ENCODE data around the gene LDLRAD2. TPM values are rescaled to one million over a fixed set of nuclear protein-coding genes. Genes with fewer than 3 reads are reported as not detected.

LDLRAD2 gene
- total and polyA plus RNA-seq, 2 of the 4 experiments (the other 2 are of a cell fraction): 0.05 TPM; not detected in 1

DNA sequence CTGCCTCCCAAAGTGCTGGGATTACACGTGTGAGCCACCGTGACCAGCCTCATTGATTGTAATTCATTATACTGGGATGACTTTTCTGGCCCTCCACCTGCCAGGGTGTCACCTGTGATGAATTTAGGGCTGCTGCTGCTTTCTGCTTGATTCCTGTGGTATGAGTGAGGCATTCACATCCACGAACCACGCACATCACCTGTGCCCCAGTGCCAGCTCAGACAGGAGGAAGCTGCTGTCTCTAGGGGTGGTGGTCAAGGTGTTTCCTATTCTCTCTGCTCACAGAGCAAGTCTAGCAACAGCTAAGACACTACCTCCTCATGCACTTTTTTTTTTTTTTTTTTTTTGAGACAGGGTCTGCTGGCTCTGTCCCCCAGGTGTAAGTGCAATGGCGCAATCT is 12.3 kb upstream of the LDLRAD2 start:
- Histone ChIP-seq H2BK20ac (ENCODE audit: low read depth, low read length) (no peak overlapping the region), H4K8ac (ENCODE audit: low read depth in 2 of 2, low read length in 2 of 2) (no peak overlapping the region), H3K9me1 (ENCODE audit: insufficient read depth, low read length) (no peaks in the 10 kb centered on the region), H4K91ac (ENCODE audit: insufficient read depth, low read depth, low read length) (no peak overlapping the region), H3K9me3 (ENCODE audit: control insufficient read depth, insufficient read depth, low read length) (peaks cover 7% of the 10 kb centered on the region), H3K9ac (ENCODE audit: low read depth, low read length) (no peak overlapping the region), H3K79me1 (ENCODE audit: low read depth in 1 of 2, low read length in 2 of 2) (no peaks in the 10 kb centered on the region), H2AK9ac (replicated peaks; ENCODE audit: low read depth, low read length, poor library complexity) (no peak overlapping the region), H3K4me2 (ENCODE audit: low read depth, low read length) (no peak overlapping the region), H3K36me3 (ENCODE audit: control insufficient read depth, insufficient read depth, low read length) (no peaks in the 10 kb centered on the region), H3K23ac (ENCODE audit: low read depth, low read length) (no peak overlapping the region), H3K56ac (ENCODE audit: extremely low read depth, insufficient read depth, low read length) (no peak overlapping the region), H2BK120ac (ENCODE audit: low read depth, low read length) (no peak overlapping the region), H3K4ac (ENCODE audit: low read depth, low read length) (no peak overlapping the region), H2AK5ac (ENCODE audit: low read depth, low read length) (no peak overlapping the region), H3K4me1 (ENCODE audit: control insufficient read depth, insufficient read depth, low read length) (peaks cover 2% of the 10 kb centered on the region; the same call in 1 of the 2 replicates), H2BK5ac (ENCODE audit: low read depth, low read length, poor library complexity, severe bottlenecking) (no peak overlapping the region), H4K5ac (ENCODE audit: low read depth, low read length) (no peak overlapping the region), H2BK15ac (ENCODE audit: low read depth, low read length) (no peak overlapping the region), H4K20me1 (ENCODE audit: insufficient read depth, low read length) (no peaks in the 10 kb centered on the region), H3K4me3 (ENCODE audit: insufficient read depth, low read depth, low read length) (no peak overlapping the region), H3K18ac (ENCODE audit: low read depth, low read length) (no peak overlapping the region), H3K27ac (ENCODE audit: insufficient read depth, low read length) (no peak overlapping the region), H2AFZ (replicated peaks; ENCODE audit: low read length, poor library complexity) (no peak overlapping the region), H3K27me3 (ENCODE audit: control insufficient read depth, insufficient read depth, low read length) (no peaks in the 10 kb centered on the region; the same call in none of the 2 replicates), H3K14ac (replicated peaks; ENCODE audit: low read depth, low read length) (no peak overlapping the region)
- no CpG with 5 or more reads among the region's 5 CpGs for WGBS, 2 experiments (ENCODE audit: extremely low coverage in 2 of 2, insufficient read length in 1 of 2)
- ChIA-PET CTCF (no interaction called here), POLR2A (ENCODE audit: unreplicated experiment) (no interaction called here)
- no peak for TF ChIP-seq CEBPB (IDR thresholded peaks at IDR 0.05; ENCODE audit: low read depth, low read length)
- TF ChIP-seq POLR2A (IDR thresholded peaks at IDR 0.05; ENCODE audit: low read depth, low read length): no peak
- no peak for TF ChIP-seq USF2 (IDR thresholded peaks at IDR 0.05; ENCODE audit: low read depth, low read length)
- TF ChIP-seq CHD1 (IDR thresholded peaks at IDR 0.05; ENCODE audit: low read depth, low read length): no peak
- TF ChIP-seq, protein P1, sequence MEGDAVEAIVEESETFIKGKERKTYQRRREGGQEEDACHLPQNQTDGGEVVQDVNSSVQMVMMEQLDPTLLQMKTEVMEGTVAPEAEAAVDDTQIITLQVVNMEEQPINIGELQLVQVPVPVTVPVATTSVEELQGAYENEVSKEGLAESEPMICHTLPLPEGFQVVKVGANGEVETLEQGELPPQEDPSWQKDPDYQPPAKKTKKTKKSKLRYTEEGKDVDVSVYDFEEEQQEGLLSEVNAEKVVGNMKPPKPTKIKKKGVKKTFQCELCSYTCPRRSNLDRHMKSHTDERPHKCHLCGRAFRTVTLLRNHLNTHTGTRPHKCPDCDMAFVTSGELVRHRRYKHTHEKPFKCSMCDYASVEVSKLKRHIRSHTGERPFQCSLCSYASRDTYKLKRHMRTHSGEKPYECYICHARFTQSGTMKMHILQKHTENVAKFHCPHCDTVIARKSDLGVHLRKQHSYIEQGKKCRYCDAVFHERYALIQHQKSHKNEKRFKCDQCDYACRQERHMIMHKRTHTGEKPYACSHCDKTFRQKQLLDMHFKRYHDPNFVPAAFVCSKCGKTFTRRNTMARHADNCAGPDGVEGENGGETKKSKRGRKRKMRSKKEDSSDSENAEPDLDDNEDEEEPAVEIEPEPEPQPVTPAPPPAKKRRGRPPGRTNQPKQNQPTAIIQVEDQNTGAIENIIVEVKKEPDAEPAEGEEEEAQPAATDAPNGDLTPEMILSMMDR (conservative IDR thresholded peaks at IDR 0.05; ENCODE audit: low read depth, low read length): no peak
- TF ChIP-seq, protein P2, sequence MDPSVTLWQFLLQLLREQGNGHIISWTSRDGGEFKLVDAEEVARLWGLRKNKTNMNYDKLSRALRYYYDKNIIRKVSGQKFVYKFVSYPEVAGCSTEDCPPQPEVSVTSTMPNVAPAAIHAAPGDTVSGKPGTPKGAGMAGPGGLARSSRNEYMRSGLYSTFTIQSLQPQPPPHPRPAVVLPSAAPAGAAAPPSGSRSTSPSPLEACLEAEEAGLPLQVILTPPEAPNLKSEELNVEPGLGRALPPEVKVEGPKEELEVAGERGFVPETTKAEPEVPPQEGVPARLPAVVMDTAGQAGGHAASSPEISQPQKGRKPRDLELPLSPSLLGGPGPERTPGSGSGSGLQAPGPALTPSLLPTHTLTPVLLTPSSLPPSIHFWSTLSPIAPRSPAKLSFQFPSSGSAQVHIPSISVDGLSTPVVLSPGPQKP (IDR thresholded peaks at IDR 0.05; ENCODE audit: borderline replicate concordance, low read depth, low read length): no peak
- TF ChIP-seq SMC3 (IDR thresholded peaks at IDR 0.05; ENCODE audit: low read depth, low read length): no peak
- no peak for TF ChIP-seq RFX5 (IDR thresholded peaks at IDR 0.05; ENCODE audit: low read depth, low read length)
- no peak for TF ChIP-seq RCOR1 (IDR thresholded peaks at IDR 0.05; ENCODE audit: insufficient replicate concordance, low read length)
- TF ChIP-seq BHLHE40 (IDR thresholded peaks at IDR 0.05; ENCODE audit: low read depth, low read length): no peak
- no peak for TF ChIP-seq MXI1 (IDR thresholded peaks at IDR 0.05; ENCODE audit: borderline replicate concordance, low read depth, low read length)
- no peak for TF ChIP-seq NFE2L2 (IDR thresholded peaks at IDR 0.05; ENCODE audit: low read depth, low read length)
- TF ChIP-seq RAD21 (IDR thresholded peaks at IDR 0.05; ENCODE audit: low read length): no peak
- TF ChIP-seq MAFK (IDR thresholded peaks at IDR 0.05; ENCODE audit: low read depth, low read length): no peak
- TF ChIP-seq FOS (IDR thresholded peaks at IDR 0.05; ENCODE audit: low read depth, low read length): no peak
- TF ChIP-seq MAZ (IDR thresholded peaks at IDR 0.05; ENCODE audit: borderline replicate concordance, low read depth, low read length): no peak
- dilution Hi-C loops (cut with HindIII; ENCODE audit: low sequenced_read_pairs, unreplicated experiment): no loop called here
- ATAC-seq (ENCODE audit: low read depth) (no peak), DNase-seq (no peak)
- in situ Hi-C loops (cut with MboI; ENCODE audit: low sequenced_read_pairs): no loop called here
- intact Hi-C loops (cut with micrococcal nuclease): no loop called here
- no TSS peak for BruUV-seq (replicated peaks)

All from IMR-90 (cell line).